K562 (cell line): ENCODE measurements around the gene CACTIN. TPM values are rescaled to one million over a fixed set of nuclear protein-coding genes. Genes with fewer than 3 reads are reported as not detected.

Experiments used
- ARID1B ChIP-seq: fragments of 450-650 bp; IDR thresholded peaks from 2 replicates; pipeline ENCODE4 v1.6.1; 2016; ENCODE audit warnings: antibody characterized with exemption, mild to moderate bottlenecking, inconsistent platforms
- ATF7 ChIP-seq: fragments of 450-650 bp; IDR thresholded peaks from 2 replicates; pipeline ENCODE4 v1.7.1; 2014; ENCODE audit warnings: mild to moderate bottlenecking, moderate library complexity
- E4F1 ChIP-seq: fragments of 250-450 bp; sonication (Bioruptor Pico); IDR thresholded peaks from 2 replicates; pipeline ENCODE4 v1.5.0; 2021; ENCODE audit warnings: mild to moderate bottlenecking, borderline replicate concordance
- GTF2F1 ChIP-seq: IDR thresholded peaks from 2 replicates; pipeline ENCODE4 v1.6.1; 2011; ENCODE audit warnings: low read depth, low read length, improper control_type of control experiment
- MAFK ChIP-seq: IDR thresholded peaks from 2 replicates; pipeline ENCODE4 v1.6.1; 2011; ENCODE audit warnings: low read length, improper control_type of control experiment
- MYC ChIP-seq, 2 experiments: fragments of 250-450 bp in 1 of 2; sonication (Bioruptor Pico) in 1 of 2; IDR thresholded peaks; 2 replicates each; pipeline versions ENCODE4 v1.5.1 to v1.6.1; 2012 to 2021; ENCODE audit warnings: low read depth in 2 of 2, borderline replicate concordance in 1 of 2, improper control_type of control experiment in 1 of 2, low read length in 1 of 2, mild to moderate bottlenecking in 1 of 2, moderate library complexity in 1 of 2
- NCOA6 ChIP-seq: fragments of 450-650 bp; IDR thresholded peaks from 2 replicates; pipeline ENCODE4 v1.6.1; 2017; ENCODE audit warnings: mild to moderate bottlenecking
- NFYB ChIP-seq: IDR thresholded peaks from 2 replicates; pipeline ENCODE4 v1.6.1; 2011; ENCODE audit warnings: mild to moderate bottlenecking, moderate library complexity; ENCODE audit not compliant: insufficient read length; ENCODE audit errors: extremely low read depth
- NR4A1 ChIP-seq, 2 experiments: fragments of 250-450 bp in 1 of 2; fragments of 450-650 bp in 1 of 2; sonication (Bioruptor Pico) in 1 of 2; IDR thresholded peaks; 2 replicates each; pipeline versions ENCODE4 v1.4.0 to v1.6.1; 2016 to 2020; ENCODE audit warnings: mild to moderate bottlenecking in 2 of 2, missing compliant biosample characterization in 1 of 2, missing genetic modification characterization in 1 of 2, moderate library complexity in 1 of 2
- RHOXF2B ChIP-seq: fragments of 250-450 bp; sonication (Bioruptor Pico); conservative IDR thresholded peaks from 2 replicates; pipeline ENCODE4 v1.5.1; 2021
- SMC3 ChIP-seq: conservative IDR thresholded peaks from 2 replicates; pipeline ENCODE4 v1.6.1; 2011; ENCODE audit warnings: low read depth, low read length, improper control_type of control experiment; ENCODE audit not compliant: insufficient read depth
- TEAD1 ChIP-seq, 2 experiments: fragments of 450-650 bp in 1 of 2; sonication (generic) in 1 of 2; formaldehyde crosslinking; IDR thresholded peaks; 2 replicates each; pipeline versions ENCODE4 v1.4.0 to v1.8.0; 2020 to 2022; ENCODE audit warnings: mild to moderate bottlenecking in 2 of 2, missing genetic modification reagents in 1 of 2
- XRCC5 ChIP-seq: fragments of 200-400 bp; formaldehyde crosslinking; IDR thresholded peaks from 2 replicates; pipeline ENCODE4 v1.6.1; 2017; ENCODE audit warnings: low read depth, mild to moderate bottlenecking, low read length
- ZNF133 ChIP-seq: fragments of 250-450 bp; sonication (Bioruptor Pico); IDR thresholded peaks from 2 replicates; pipeline ENCODE4 v1.4.0; 2020; ENCODE audit warnings: mild to moderate bottlenecking
- ZNF175 ChIP-seq: fragments of 200-800 bp; sonication (Bioruptor generic); IDR thresholded peaks from 2 replicates; pipeline ENCODE4 v1.6.1; 2016; ENCODE audit warnings: low read depth, mild to moderate bottlenecking, missing genetic modification characterization, missing compliant biosample characterization
- polyA plus RNA-seq, 8 experiments: library from polyadenylated mRNA; depleted of rRNA in 4 of 8; stranded (reverse) in 5 of 8; unstranded in 3 of 8; fragments of >200 nt; fragmentation: Nextera tagmentation in 2 of 8; fragmentation: Illumina TruSeq in 1 of 8; extraction: Ambion mirVana in 2 of 8; extraction: Trizol in 1 of 8; gene quantifications; 2 replicates each; pipeline versions ENCODE4 v1.2.1 to v1.2.3, GENCODE V29; 2011 to 2014; ENCODE audit warnings: inconsistent platforms in 1 of 8, missing spikeins in 1 of 8
- total RNA-seq, 7 experiments: library from RNA; depleted of rRNA in 6 of 7; stranded (reverse); fragments of >200 nt in 6 of 7; fragmentation: Illumina TruSeq in 2 of 7; extraction: Trizol in 2 of 7; gene quantifications; 2 replicates each; pipeline versions ENCODE4 v1.2.1 to v1.2.3, GENCODE V29; 2011 to 2021; ENCODE audit warnings: low replicate concordance in 1 of 7
- TF ChIP-seq, protein P1 (sequence below): sonication (generic); formaldehyde crosslinking; IDR thresholded peaks from 2 replicates; pipeline ENCODE4 v1.8.1; 2023; ENCODE audit warnings: mild to moderate bottlenecking, missing genetic modification reagents
- TF ChIP-seq, protein P2 (sequence below): sonication (generic); formaldehyde crosslinking; IDR thresholded peaks from 2 replicates; pipeline ENCODE4 v1.9.0; 2022; ENCODE audit warnings: mild to moderate bottlenecking, missing genetic modification reagents
- TF ChIP-seq, protein P3 (sequence below): fragments of 450-650 bp; IDR thresholded peaks from 2 replicates; pipeline ENCODE4 v1.6.1; 2016; ENCODE audit warnings: mild to moderate bottlenecking

The CACTIN gene
- total and polyA plus RNA-seq, 9 of the 15 experiments (the other 6 are each of a cell fraction or from before 2014, with no cell fraction given): 0.15 to 49.2 (median 15.0) TPM

GRCh38 chr19:3612901-3613741 lies 13.5 kb downstream of the CACTIN start (continued):
- TF ChIP-seq E4F1 (CRISPR knock-in tag) (no peak), MAFK (no peak), TEAD1 (CRISPR knock-in tag; IDR thresholded peaks at IDR 0.05) (no peak), ATF7 (no peak), ZNF175 (CRISPR knock-in tag) (peak; percentile 75), MYC (IDR thresholded peaks at IDR 0.05; ENCODE audit: low read depth, low read length) (peak; percentile 89), MYC (CRISPR knock-in tag; IDR thresholded peaks at IDR 0.05; ENCODE audit: borderline replicate concordance, low read depth) (no peak), ZNF133 (CRISPR knock-in tag) (no peak), XRCC5 (no peak), GTF2F1 (no peak), NCOA6 (no peak), SMC3 (no peak), RHOXF2B (CRISPR knock-in tag) (no peak), ARID1B (no peak), NR4A1 (CRISPR knock-in tag; IDR thresholded peaks at IDR 0.05) (no peak), NR4A1 (tag; IDR thresholded peaks at IDR 0.05) (peak; percentile 82; the same call in 1 of the 2 replicates), NFYB (no peak)
- TF ChIP-seq, protein P1, sequence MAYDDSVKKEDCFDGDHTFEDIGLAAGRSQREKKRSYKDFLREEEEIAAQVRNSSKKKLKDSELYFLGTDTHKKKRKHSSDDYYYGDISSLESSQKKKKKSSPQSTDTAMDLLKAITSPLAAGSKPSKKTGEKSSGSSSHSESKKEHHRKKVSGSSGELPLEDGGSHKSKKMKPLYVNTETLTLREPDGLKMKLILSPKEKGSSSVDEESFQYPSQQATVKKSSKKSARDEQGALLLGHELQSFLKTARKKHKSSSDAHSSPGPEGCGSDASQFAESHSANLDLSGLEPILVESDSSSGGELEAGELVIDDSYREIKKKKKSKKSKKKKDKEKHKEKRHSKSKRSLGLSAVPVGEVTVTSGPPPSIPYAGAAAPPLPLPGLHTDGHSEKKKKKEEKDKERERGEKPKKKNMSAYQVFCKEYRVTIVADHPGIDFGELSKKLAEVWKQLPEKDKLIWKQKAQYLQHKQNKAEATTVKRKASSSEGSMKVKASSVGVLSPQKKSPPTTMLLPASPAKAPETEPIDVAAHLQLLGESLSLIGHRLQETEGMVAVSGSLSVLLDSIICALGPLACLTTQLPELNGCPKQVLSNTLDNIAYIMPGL (CRISPR knock-in tag): 0 out of 2 replicates have a peak, but pooled peaks have one; percentile 58
- TF ChIP-seq, protein P2, sequence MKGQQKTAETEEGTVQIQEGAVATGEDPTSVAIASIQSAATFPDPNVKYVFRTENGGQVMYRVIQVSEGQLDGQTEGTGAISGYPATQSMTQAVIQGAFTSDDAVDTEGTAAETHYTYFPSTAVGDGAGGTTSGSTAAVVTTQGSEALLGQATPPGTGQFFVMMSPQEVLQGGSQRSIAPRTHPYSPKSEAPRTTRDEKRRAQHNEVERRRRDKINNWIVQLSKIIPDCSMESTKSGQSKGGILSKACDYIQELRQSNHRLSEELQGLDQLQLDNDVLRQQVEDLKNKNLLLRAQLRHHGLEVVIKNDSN (CRISPR knock-in tag): no peak
- TF ChIP-seq, protein P3, sequence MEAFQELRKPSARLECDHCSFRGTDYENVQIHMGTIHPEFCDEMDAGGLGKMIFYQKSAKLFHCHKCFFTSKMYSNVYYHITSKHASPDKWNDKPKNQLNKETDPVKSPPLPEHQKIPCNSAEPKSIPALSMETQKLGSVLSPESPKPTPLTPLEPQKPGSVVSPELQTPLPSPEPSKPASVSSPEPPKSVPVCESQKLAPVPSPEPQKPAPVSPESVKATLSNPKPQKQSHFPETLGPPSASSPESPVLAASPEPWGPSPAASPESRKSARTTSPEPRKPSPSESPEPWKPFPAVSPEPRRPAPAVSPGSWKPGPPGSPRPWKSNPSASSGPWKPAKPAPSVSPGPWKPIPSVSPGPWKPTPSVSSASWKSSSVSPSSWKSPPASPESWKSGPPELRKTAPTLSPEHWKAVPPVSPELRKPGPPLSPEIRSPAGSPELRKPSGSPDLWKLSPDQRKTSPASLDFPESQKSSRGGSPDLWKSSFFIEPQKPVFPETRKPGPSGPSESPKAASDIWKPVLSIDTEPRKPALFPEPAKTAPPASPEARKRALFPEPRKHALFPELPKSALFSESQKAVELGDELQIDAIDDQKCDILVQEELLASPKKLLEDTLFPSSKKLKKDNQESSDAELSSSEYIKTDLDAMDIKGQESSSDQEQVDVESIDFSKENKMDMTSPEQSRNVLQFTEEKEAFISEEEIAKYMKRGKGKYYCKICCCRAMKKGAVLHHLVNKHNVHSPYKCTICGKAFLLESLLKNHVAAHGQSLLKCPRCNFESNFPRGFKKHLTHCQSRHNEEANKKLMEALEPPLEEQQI: no peak
